ENCODE data around the gene VILL.

- TF ChIP-seq POLR2AphosphoS5 (IDR thresholded peaks at IDR 0.05; ENCODE audit: low read depth, low read length) (no peak), POLR2A (IDR thresholded peaks at IDR 0.05; ENCODE audit: low read depth, low read length) (no peak), TAF1 (IDR thresholded peaks at IDR 0.05; ENCODE audit: low read depth, low read length) (no peak), PAX5 (IDR thresholded peaks at IDR 0.05; ENCODE audit: insufficient read depth, low read length, severe bottlenecking) (no peak)
Observed at GRCh38 chr3:38026856-38027255, 36.3 kb downstream of the VILL start.

All from GM12891 (cell line).